PC-3 (cell line): Measurements from ENCODE around the gene MLLT3. TPM values are rescaled to one million over a fixed set of nuclear protein-coding genes. Genes with fewer than 3 reads are reported as not detected.

ENCODE experiments used
- ATAC-seq: fragments of 200-7000 bp; cut with Tn5 transposase; 2 replicates; pipeline ENCODE4 v1.9.1; 2020; ENCODE audit warnings: mild to moderate bottlenecking, moderate library complexity
- BruUV-seq: library from RNA; stranded (reverse); fragments of 400-500 nt; replicated peaks from 2 replicates; lab custom pipeline; 2021; lab: Mats Ljungman, UMichigan
- CTCF ChIA-PET: fragments of 300-600 bp; sonication (Branson Sonifier 250); formaldehyde crosslinking; loops from one replicate; lab custom pipeline; 2022; ENCODE audit warnings: antibody characterized with exemption; lab: Charles Lee
- POLR2A ChIA-PET: fragments of 300-600 bp; sonication (Branson Sonifier 250); formaldehyde crosslinking; loops from one replicate; lab custom pipeline; 2022; ENCODE audit warnings: antibody characterized with exemption; ENCODE audit not compliant: unreplicated experiment; lab: Charles Lee
- DNase-seq: peaks from one replicate; pipeline ENCODE4 v3.0.0-alpha.2; 2015
- H2AFZ ChIP-seq: fragments of 300-600 bp; sonication (generic); 2 replicates; pipeline ENCODE4 v1.6.0; 2016; ENCODE audit warnings: antibody characterized with exemption, low read length
- H3F3A ChIP-seq: fragments of 300-600 bp; sonication (generic); one replicate; pipeline ENCODE4 v1.6.0; 2017; ENCODE audit warnings: antibody characterized with exemption, low read length, control low read depth, mild to moderate bottlenecking; ENCODE audit not compliant: unreplicated experiment
- H3K27ac ChIP-seq: fragments of 300-600 bp; sonication (generic); 2 replicates; pipeline ENCODE4 v1.5.1; 2016; ENCODE audit warnings: mild to moderate bottlenecking, low read length
- H3K27me3 ChIP-seq: fragments of 300-600 bp; sonication (generic); 2 replicates; pipeline ENCODE4 v1.6.1; 2016; ENCODE audit warnings: low read length, mixed read lengths
- H3K36me3 ChIP-seq: fragments of 300-600 bp; sonication (generic); 2 replicates; pipeline ENCODE4 v1.6.1; 2016; ENCODE audit warnings: low read depth, mixed run types, low read length, mixed read lengths
- H3K4me1 ChIP-seq: fragments of 300-600 bp; sonication (generic); 2 replicates; pipeline ENCODE4 v1.5.1; 2016; ENCODE audit warnings: low read length; ENCODE audit not compliant: insufficient read depth
- H3K4me2 ChIP-seq: fragments of 300-600 bp; sonication (generic); 2 replicates; pipeline ENCODE4 v1.6.0; 2016; ENCODE audit warnings: low read length
- H3K4me3 ChIP-seq: fragments of 300-600 bp; sonication (generic); 2 replicates; pipeline ENCODE4 v1.5.1; 2016; ENCODE audit warnings: mild to moderate bottlenecking, low read length, mixed read lengths
- H3K79me2 ChIP-seq: fragments of 300-600 bp; sonication (generic); 2 replicates; pipeline ENCODE4 v1.6.1; 2017; ENCODE audit warnings: low read length, mixed read lengths
- H3K9ac ChIP-seq: fragments of 300-600 bp; sonication (generic); 2 replicates; pipeline ENCODE4 v1.6.0; 2016; ENCODE audit warnings: mild to moderate bottlenecking, low read length
- H3K9me2 ChIP-seq: fragments of 300-600 bp; sonication (generic); replicated peaks from 2 replicates; pipeline ENCODE4 v1.6.1; 2016; ENCODE audit warnings: mixed run types, low read length, mixed read lengths
- H3K9me3 ChIP-seq: fragments of 300-600 bp; sonication (generic); 2 replicates; pipeline ENCODE4 v1.6.1; 2016; ENCODE audit warnings: low read length, mixed read lengths
- H4K20me1 ChIP-seq: fragments of 300-600 bp; sonication (generic); 2 replicates; pipeline ENCODE4 v1.6.1; 2016; ENCODE audit warnings: low read length, mixed read lengths
- EZH2 ChIP-seq: fragments of 300-600 bp; sonication (generic); IDR thresholded peaks from one replicate; pipeline ENCODE4 v1.6.1; 2017; ENCODE audit warnings: antibody characterized with exemption, mild to moderate bottlenecking, low read length; ENCODE audit not compliant: unreplicated experiment
- EZH2phosphoT487 ChIP-seq: fragments of 300-600 bp; sonication (generic); IDR thresholded peaks from 2 replicates; pipeline ENCODE4 v1.6.1; 2018; ENCODE audit warnings: mild to moderate bottlenecking, antibody characterized with exemption, low read length, borderline replicate concordance
- intact Hi-C: fragments of 100-400 bp; cut with micrococcal nuclease; formaldehyde crosslinking; loops from 2 replicates; pipeline ENCODE4 v1.9.0; 2023
- total RNA-seq: library from RNA; depleted of rRNA; stranded (reverse); fragments of >200 nt; gene quantifications from 2 replicates; pipeline ENCODE4 v1.2.3, GENCODE V29; 2014
- TF ChIP-seq, protein P1 (sequence below): fragments of 300-600 bp; sonication (generic); conservative IDR thresholded peaks from 2 replicates; pipeline ENCODE4 v1.5.1; 2017; ENCODE audit warnings: antibody characterized with exemption, low read depth, mild to moderate bottlenecking, low read length

MLLT3 gene
- total RNA-seq, 1 experiment from 2014 or later = 7.1 TPM

DNA sequence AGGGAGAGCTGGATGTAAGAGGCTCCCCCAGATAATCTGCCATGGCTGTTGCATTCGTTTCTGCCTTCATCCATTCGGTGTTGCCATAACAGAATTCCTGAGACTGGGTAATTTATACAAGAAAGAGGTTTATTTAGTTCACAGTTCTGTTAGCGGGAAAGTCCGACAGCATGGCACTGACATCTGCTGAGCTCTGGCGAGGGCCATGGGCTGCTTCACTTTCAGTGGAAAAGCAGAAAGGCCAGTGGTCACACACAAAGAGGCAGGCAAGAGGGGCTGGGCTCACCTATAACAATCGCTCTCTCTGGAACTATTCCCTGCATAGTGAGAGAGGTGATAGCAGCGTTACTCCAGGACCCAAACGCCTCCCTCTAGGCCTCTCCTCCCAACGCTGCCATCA lies 305.9 kb downstream of the MLLT3 start:
- no TSS peak for BruUV-seq
- DNase-seq (no peak), ATAC-seq (no peak)
- Histone ChIP-seq H3K9me3 (no peaks in the 10 kb centered on the region), H3F3A (no peaks in the 10 kb centered on the region), H3K79me2 (no peaks in the 10 kb centered on the region), H4K20me1 (no peaks in the 10 kb centered on the region), H3K4me1 (peaks cover 10% of the 10 kb centered on the region; the same call in 1 of the 2 replicates), H3K27me3 (no peaks in the 10 kb centered on the region), H3K4me2 (no peak overlapping the region), H2AFZ (no peak overlapping the region), H3K9me2 (no peaks in the 10 kb centered on the region), H3K9ac (no peak overlapping the region), H3K4me3 (no peak overlapping the region), H3K36me3 (no peaks in the 10 kb centered on the region), H3K27ac (no peak overlapping the region)
- intact Hi-C loops = no loop called here
- CTCF ChIA-PET = no interaction called here
- POLR2A ChIA-PET = no interaction called here
- TF ChIP-seq EZH2 = no peak
- TF ChIP-seq, protein P1, sequence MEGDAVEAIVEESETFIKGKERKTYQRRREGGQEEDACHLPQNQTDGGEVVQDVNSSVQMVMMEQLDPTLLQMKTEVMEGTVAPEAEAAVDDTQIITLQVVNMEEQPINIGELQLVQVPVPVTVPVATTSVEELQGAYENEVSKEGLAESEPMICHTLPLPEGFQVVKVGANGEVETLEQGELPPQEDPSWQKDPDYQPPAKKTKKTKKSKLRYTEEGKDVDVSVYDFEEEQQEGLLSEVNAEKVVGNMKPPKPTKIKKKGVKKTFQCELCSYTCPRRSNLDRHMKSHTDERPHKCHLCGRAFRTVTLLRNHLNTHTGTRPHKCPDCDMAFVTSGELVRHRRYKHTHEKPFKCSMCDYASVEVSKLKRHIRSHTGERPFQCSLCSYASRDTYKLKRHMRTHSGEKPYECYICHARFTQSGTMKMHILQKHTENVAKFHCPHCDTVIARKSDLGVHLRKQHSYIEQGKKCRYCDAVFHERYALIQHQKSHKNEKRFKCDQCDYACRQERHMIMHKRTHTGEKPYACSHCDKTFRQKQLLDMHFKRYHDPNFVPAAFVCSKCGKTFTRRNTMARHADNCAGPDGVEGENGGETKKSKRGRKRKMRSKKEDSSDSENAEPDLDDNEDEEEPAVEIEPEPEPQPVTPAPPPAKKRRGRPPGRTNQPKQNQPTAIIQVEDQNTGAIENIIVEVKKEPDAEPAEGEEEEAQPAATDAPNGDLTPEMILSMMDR = no peak
- no peak for TF ChIP-seq EZH2phosphoT487

DNA sequence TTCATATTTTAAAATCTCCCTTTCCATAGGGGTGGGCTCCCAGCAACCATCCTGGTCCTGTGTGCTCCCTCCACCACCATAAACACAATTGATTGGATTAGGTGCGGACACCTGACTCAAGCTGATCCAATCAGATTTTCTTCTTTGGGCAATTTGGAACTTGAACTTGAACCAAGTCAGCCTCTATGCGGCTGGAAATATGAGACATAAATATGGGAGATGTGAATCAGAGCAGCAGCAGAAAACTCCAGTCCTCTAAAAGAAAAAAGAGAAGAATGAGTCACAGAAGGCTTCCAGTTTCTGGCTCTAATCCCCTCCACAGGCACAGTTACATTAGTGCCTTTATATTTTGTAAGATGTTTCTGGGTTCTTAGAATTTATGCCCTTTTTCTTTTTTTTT lies 306.6 kb downstream of the MLLT3 start:
- H3K36me3 ChIP-seq = no peaks in the 10 kb centered on the region
- H3K4me2 ChIP-seq = no peak overlapping the region
- H3K79me2 ChIP-seq = no peaks in the 10 kb centered on the region
- no peaks in the 10 kb centered on the region for H3K9me3 ChIP-seq
- DNase-seq (peak; percentile 52), ATAC-seq (peak; percentile 46; the same call in 1 of the 2 replicates)
- H3K4me1 ChIP-seq = peaks cover 10% of the 10 kb centered on the region; the same call in 1 of the 2 replicates
- ChIA-PET POLR2A (no interaction called here), CTCF (no interaction called here)
- intact Hi-C loops = no loop called here
- no peaks in the 10 kb centered on the region for H3F3A ChIP-seq
- H3K9ac ChIP-seq = no peak overlapping the region
- H3K27ac ChIP-seq = no peak overlapping the region
- H4K20me1 ChIP-seq = no peaks in the 10 kb centered on the region
- TF ChIP-seq, protein P1 = no peak
- TF ChIP-seq EZH2 (no peak), EZH2phosphoT487 (no peak)
- BruUV-seq = no TSS peak
- no peak overlapping the region for H2AFZ ChIP-seq
- H3K9me2 ChIP-seq = no peaks in the 10 kb centered on the region
- no peak overlapping the region for H3K4me3 ChIP-seq
- peaks cover 3% of the 10 kb centered on the region; the same call in 1 of the 2 replicates for H3K27me3 ChIP-seq

DNA sequence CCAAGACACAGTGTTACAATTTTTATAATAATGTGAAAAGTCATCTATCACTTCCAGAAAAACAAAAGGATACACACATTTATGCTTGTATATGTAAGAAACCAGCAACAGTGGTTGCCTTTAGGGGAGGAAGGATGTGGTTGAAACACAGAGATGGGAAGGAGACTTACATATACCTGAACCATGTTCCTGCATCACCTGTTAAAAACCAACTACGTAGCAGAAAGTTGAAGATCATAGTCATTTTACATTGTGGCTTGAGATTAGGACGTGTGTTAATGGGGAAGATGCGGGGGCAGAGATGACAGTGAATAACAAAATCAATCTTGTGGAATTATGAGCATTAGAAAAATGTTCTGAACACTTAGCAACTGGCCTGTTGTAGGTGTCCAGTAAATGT lies 307.3 kb downstream of the MLLT3 start:
- Histone ChIP-seq H3K9me2 (no peaks in the 10 kb centered on the region), H3K9ac (no peak overlapping the region), H3K9me3 (no peaks in the 10 kb centered on the region), H4K20me1 (no peaks in the 10 kb centered on the region), H3K4me3 (no peak overlapping the region), H3K27ac (no peak overlapping the region), H3K27me3 (peaks cover 10% of the 10 kb centered on the region), H3F3A (no peaks in the 10 kb centered on the region), H3K36me3 (no peaks in the 10 kb centered on the region), H3K79me2 (no peaks in the 10 kb centered on the region), H2AFZ (no peak overlapping the region), H3K4me1 (peaks cover 10% of the 10 kb centered on the region; the same call in 1 of the 2 replicates), H3K4me2 (no peak overlapping the region)
- intact Hi-C loops = no loop called here
- TF ChIP-seq EZH2 (no peak), EZH2phosphoT487 (no peak)
- TF ChIP-seq, protein P1 = no peak
- ATAC-seq (no peak), DNase-seq (no peak)
- ChIA-PET POLR2A (no interaction called here), CTCF (no interaction called here)
- no TSS peak for BruUV-seq
